ENCODE results near the gene GRK5.

- no peak for TF ChIP-seq CTCF (IDR thresholded peaks at IDR 0.05)
- no peak for TF ChIP-seq ZFX (IDR thresholded peaks at IDR 0.05; ENCODE audit: borderline replicate concordance)
Measured at GRCh38 chr10:119413093-119413453, 205.7 kb downstream of the GRK5 start.
